Measurements from ENCODE around the gene ST7.

- no peak for TF ChIP-seq POLR2A (IDR thresholded peaks at IDR 0.05)
- no peak for TF ChIP-seq CTCF (IDR thresholded peaks at IDR 0.05)
- TF ChIP-seq EP300 (IDR thresholded peaks at IDR 0.05): no peak
Observed at GRCh38 chr7:117113871-117114270, 160.6 kb downstream of the ST7 start.

All from sigmoid colon (tissue), 4 donors.